A549 (cell line): Measurements from ENCODE around the gene EPB41L4A. TPM values are rescaled to one million over a fixed set of nuclear protein-coding genes. Genes with fewer than 3 reads are reported as not detected.

Experiments used
- ATAC-seq, 2 experiments: fragments of 200-7000 bp in 1 of 2; fragments of >200 bp in 1 of 2; cut with Nextera tagmentation in 1 of 2; cut with Tn5 transposase in 1 of 2; 3 replicates each; pipeline versions ENCODE4 v1.8.0 to v1.9.1; 2018 to 2020; ENCODE audit warnings: mild to moderate bottlenecking in 1 of 2, moderate library complexity in 1 of 2
- CTCF ChIA-PET: fragments of 300-600 bp; sonication (Branson Sonifier 250); formaldehyde crosslinking; extraction: SDS; loops from one replicate; lab custom pipeline; 2021; ENCODE audit warnings: antibody characterized with exemption, inconsistent platforms; lab: Yijun Ruan, JAX
- POLR2A ChIA-PET: fragments of 350-600 bp; formaldehyde crosslinking; extraction: SDS; loops from one replicate; lab custom pipeline; 2021; ENCODE audit warnings: antibody characterized with exemption, inconsistent platforms; lab: Yijun Ruan, JAX
- DNase-seq, 2 experiments: peaks; one replicate each; pipeline versions ENCODE4 v3.0.0 to v3.0.0-alpha.2; 2011 to 2016; ENCODE audit warnings: low read depth in 1 of 2, low spot score in 1 of 2
- FAIRE-seq: peaks from 2 replicates; lab custom pipeline; 2011; peaks lifted over from hg19 to GRCh38; lab: Jason Lieb, UNC
- H3K27ac ChIP-seq, 2 experiments: fragments of >200 bp; sonication (Bioruptor Twin); formaldehyde crosslinking; 3 replicates each; pipeline ENCODE4 v1.5.1; 2016 to 2017
- H3K4me1 ChIP-seq: fragments of >200 bp; sonication (Bioruptor Twin); formaldehyde crosslinking; 3 replicates; pipeline ENCODE4 v1.6.1; 2016
- H3K4me2 ChIP-seq: fragments of >200 bp; sonication (Bioruptor Twin); formaldehyde crosslinking; 3 replicates; pipeline ENCODE4 v1.6.1; 2016
- H3K4me3 ChIP-seq: fragments of >200 bp; sonication (Bioruptor Twin); formaldehyde crosslinking; 3 replicates; pipeline ENCODE4 v1.5.1; 2016
- H3K9me3 ChIP-seq: fragments of >200 bp; sonication (Bioruptor Twin); formaldehyde crosslinking; 3 replicates; pipeline ENCODE4 v1.6.1; 2016
- ATOH8 ChIP-seq: fragments of 250-450 bp; sonication (Bioruptor Pico); IDR thresholded peaks from 2 replicates; pipeline ENCODE4 v1.5.0; 2020; ENCODE audit warnings: low read depth, mild to moderate bottlenecking, moderate library complexity
- CEBPB ChIP-seq, 2 experiments: fragments of >200 bp in 1 of 2; sonication (Bioruptor Twin) in 1 of 2; formaldehyde crosslinking in 1 of 2; IDR thresholded peaks; 2 replicates each; pipeline ENCODE4 v1.6.1; 2012 to 2016
- CHD4 ChIP-seq: fragments of 200-600 bp; sonication (generic); IDR thresholded peaks from 2 replicates; pipeline ENCODE4 v1.6.1; 2016; ENCODE audit warnings: antibody characterized with exemption, mild to moderate bottlenecking, borderline replicate concordance
- EHMT2 ChIP-seq: fragments of 200-600 bp; sonication (generic); IDR thresholded peaks from 2 replicates; pipeline ENCODE4 v1.6.1; 2016; ENCODE audit warnings: antibody characterized with exemption, low read depth, mild to moderate bottlenecking, moderate library complexity
- GATA3 ChIP-seq: IDR thresholded peaks from 2 replicates; pipeline ENCODE4 v1.6.1; 2012; ENCODE audit warnings: borderline replicate concordance
- HEYL ChIP-seq: fragments of 250-450 bp; sonication (Bioruptor Pico); IDR thresholded peaks from 2 replicates; pipeline ENCODE4 v1.8.0; 2021; ENCODE audit warnings: mild to moderate bottlenecking, moderate library complexity
- HOXB13 ChIP-seq: fragments of 250-450 bp; sonication (Bioruptor Pico); IDR thresholded peaks from 2 replicates; pipeline ENCODE4 v1.5.0; 2020; ENCODE audit warnings: low read depth, mild to moderate bottlenecking, moderate library complexity
- JUN ChIP-seq, 2 experiments: fragments of >200 bp; sonication (Bioruptor Twin); formaldehyde crosslinking; IDR thresholded peaks; 2 replicates in 1 of 2; 3 replicates in 1 of 2; pipeline ENCODE4 v1.6.1; 2016 to 2017
- MAFK ChIP-seq: fragments of 450-650 bp; IDR thresholded peaks from 2 replicates; pipeline ENCODE4 v1.6.1; 2014; ENCODE audit not compliant: partially characterized antibody
- MYC ChIP-seq: IDR thresholded peaks from 2 replicates; pipeline ENCODE4 v1.6.1; 2012; ENCODE audit warnings: mild to moderate bottlenecking, inconsistent platforms, low read length, improper control_type of control experiment, borderline replicate concordance
- NR3C1 ChIP-seq: fragments of >200 bp; sonication (Bioruptor Twin); formaldehyde crosslinking; IDR thresholded peaks from 3 replicates; pipeline ENCODE4 v1.6.1; 2017
- RARB ChIP-seq: fragments of 250-450 bp; sonication (Bioruptor Pico); IDR thresholded peaks from 2 replicates; pipeline ENCODE4 v1.8.0; 2021; ENCODE audit warnings: mild to moderate bottlenecking, moderate library complexity
- RFX5 ChIP-seq: fragments of 450-650 bp; IDR thresholded peaks from 2 replicates; pipeline ENCODE4 v1.7.1; 2014; ENCODE audit warnings: antibody characterized with exemption, mild to moderate bottlenecking, moderate library complexity
- SMC3 ChIP-seq: fragments of >200 bp; sonication (Bioruptor Twin); formaldehyde crosslinking; IDR thresholded peaks from 3 replicates; pipeline ENCODE4 v1.6.1; 2018; ENCODE audit warnings: inconsistent platforms
- SREBF2 ChIP-seq: fragments of 450-650 bp; IDR thresholded peaks from 2 replicates; pipeline ENCODE4 v1.6.1; 2014; ENCODE audit warnings: mild to moderate bottlenecking, moderate library complexity
- ZFP36 ChIP-seq: fragments of 450-650 bp; IDR thresholded peaks from 2 replicates; pipeline ENCODE4 v1.6.1; 2014; ENCODE audit warnings: borderline replicate concordance; ENCODE audit not compliant: partially characterized antibody
- ZSCAN20 ChIP-seq: fragments of 250-450 bp; sonication (Bioruptor Pico); IDR thresholded peaks from 2 replicates; pipeline ENCODE4 v1.8.0; 2022; ENCODE audit warnings: mild to moderate bottlenecking, moderate library complexity
- WGBS: methylation state at CpG from one replicate; pipeline ENCODE4 v1.1.6; 2017; ENCODE audit errors: missing lambda C conversion rate; 5-methylcytosine and 5-hydroxymethylcytosine counted together
- polyA plus RNA-seq, 4 experiments: library from polyadenylated mRNA; depleted of rRNA in 3 of 4; stranded (reverse); fragments of >200 nt; fragmentation: RNase III in 1 of 4; extraction: RNeasy Plus Mini Kit Qiagen cat#74134 plus additional on column Dnase treatment in 1 of 4; gene quantifications; 2 replicates in 3 of 4; 3 replicates in 1 of 4; pipeline ENCODE4 v1.2.3, GENCODE V29; 2011 to 2017
- TF ChIP-seq, protein P1 (sequence below): fragments of >200 bp; sonication (Bioruptor Twin); formaldehyde crosslinking; IDR thresholded peaks from 3 replicates; pipeline ENCODE4 v1.5.1; 2016
- TF ChIP-seq, protein P2 (sequence below): fragments of 200-600 bp; sonication (generic); IDR thresholded peaks from 2 replicates; pipeline ENCODE4 v1.6.1; 2016; ENCODE audit warnings: antibody characterized with exemption, mild to moderate bottlenecking, moderate library complexity
- TF ChIP-seq, protein P3 (sequence below): IDR thresholded peaks from 2 replicates; pipeline ENCODE4 v1.6.1; 2012
- TF ChIP-seq, protein P4 (sequence below): IDR thresholded peaks from 2 replicates; pipeline ENCODE4 v1.6.1; 2012

The EPB41L4A gene
- polyA plus RNA-seq, 2 of the 4 experiments (the other 2 are of a cell fraction), result 1.3 to 4.4 TPM

- FAIRE-seq (no peak), ATAC-seq (no peak), DNase-seq (no peak)
- 6% methylated on average over 2 of the region's 2 CpGs for WGBS
- TF ChIP-seq CHD4, result no peak
- TF ChIP-seq HOXB13 (CRISPR knock-in tag), result no peak
- TF ChIP-seq, protein P1, sequence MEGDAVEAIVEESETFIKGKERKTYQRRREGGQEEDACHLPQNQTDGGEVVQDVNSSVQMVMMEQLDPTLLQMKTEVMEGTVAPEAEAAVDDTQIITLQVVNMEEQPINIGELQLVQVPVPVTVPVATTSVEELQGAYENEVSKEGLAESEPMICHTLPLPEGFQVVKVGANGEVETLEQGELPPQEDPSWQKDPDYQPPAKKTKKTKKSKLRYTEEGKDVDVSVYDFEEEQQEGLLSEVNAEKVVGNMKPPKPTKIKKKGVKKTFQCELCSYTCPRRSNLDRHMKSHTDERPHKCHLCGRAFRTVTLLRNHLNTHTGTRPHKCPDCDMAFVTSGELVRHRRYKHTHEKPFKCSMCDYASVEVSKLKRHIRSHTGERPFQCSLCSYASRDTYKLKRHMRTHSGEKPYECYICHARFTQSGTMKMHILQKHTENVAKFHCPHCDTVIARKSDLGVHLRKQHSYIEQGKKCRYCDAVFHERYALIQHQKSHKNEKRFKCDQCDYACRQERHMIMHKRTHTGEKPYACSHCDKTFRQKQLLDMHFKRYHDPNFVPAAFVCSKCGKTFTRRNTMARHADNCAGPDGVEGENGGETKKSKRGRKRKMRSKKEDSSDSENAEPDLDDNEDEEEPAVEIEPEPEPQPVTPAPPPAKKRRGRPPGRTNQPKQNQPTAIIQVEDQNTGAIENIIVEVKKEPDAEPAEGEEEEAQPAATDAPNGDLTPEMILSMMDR, result no peak
- TF ChIP-seq ATOH8, result no peak
- TF ChIP-seq MAFK, result no peak
- TF ChIP-seq JUN (IDR thresholded peaks at IDR 0.05), result no peak
- ChIA-PET POLR2A (no interaction called here), CTCF (no interaction called here)
- Histone ChIP-seq H3K4me3 (no peak overlapping the region), H3K9me3 (no peaks in the 10 kb centered on the region), H3K27ac (no peak overlapping the region), H3K4me1 (no peaks in the 10 kb centered on the region), H3K4me2 (no peak overlapping the region)
These were observed 100.7 kb downstream of the EPB41L4A start for GRCh38 chr5:112318346-112318745.

- no peaks in the 10 kb centered on the region for H3K9me3 ChIP-seq
- H3K4me1 ChIP-seq, result no peaks in the 10 kb centered on the region
- CTCF ChIA-PET, result no interaction called here
- no peak overlapping the region for H3K27ac ChIP-seq
- 74% methylated on average over 1 of the region's 1 CpG for WGBS
- FAIRE-seq (no peak), DNase-seq (no peak), ATAC-seq (no peak)
- H3K4me2 ChIP-seq, result no peak overlapping the region
- POLR2A ChIA-PET, result no interaction called here
- H3K4me3 ChIP-seq, result no peak overlapping the region
- TF ChIP-seq ZSCAN20 (CRISPR knock-in tag) (no peak), NR3C1 (no peak), ATOH8 (no peak), SMC3 (no peak), EHMT2 (no peak), CEBPB (IDR thresholded peaks at IDR 0.05) (no peak), MYC (no peak), HEYL (CRISPR knock-in tag) (no peak), RARB (CRISPR knock-in tag) (no peak), ZFP36 (no peak), SREBF2 (no peak), HOXB13 (CRISPR knock-in tag) (no peak), GATA3 (no peak), RFX5 (no peak)
- TF ChIP-seq, protein P2, sequence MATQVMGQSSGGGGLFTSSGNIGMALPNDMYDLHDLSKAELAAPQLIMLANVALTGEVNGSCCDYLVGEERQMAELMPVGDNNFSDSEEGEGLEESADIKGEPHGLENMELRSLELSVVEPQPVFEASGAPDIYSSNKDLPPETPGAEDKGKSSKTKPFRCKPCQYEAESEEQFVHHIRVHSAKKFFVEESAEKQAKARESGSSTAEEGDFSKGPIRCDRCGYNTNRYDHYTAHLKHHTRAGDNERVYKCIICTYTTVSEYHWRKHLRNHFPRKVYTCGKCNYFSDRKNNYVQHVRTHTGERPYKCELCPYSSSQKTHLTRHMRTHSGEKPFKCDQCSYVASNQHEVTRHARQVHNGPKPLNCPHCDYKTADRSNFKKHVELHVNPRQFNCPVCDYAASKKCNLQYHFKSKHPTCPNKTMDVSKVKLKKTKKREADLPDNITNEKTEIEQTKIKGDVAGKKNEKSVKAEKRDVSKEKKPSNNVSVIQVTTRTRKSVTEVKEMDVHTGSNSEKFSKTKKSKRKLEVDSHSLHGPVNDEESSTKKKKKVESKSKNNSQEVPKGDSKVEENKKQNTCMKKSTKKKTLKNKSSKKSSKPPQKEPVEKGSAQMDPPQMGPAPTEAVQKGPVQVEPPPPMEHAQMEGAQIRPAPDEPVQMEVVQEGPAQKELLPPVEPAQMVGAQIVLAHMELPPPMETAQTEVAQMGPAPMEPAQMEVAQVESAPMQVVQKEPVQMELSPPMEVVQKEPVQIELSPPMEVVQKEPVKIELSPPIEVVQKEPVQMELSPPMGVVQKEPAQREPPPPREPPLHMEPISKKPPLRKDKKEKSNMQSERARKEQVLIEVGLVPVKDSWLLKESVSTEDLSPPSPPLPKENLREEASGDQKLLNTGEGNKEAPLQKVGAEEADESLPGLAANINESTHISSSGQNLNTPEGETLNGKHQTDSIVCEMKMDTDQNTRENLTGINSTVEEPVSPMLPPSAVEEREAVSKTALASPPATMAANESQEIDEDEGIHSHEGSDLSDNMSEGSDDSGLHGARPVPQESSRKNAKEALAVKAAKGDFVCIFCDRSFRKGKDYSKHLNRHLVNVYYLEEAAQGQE, result no peak
- TF ChIP-seq, protein P3, sequence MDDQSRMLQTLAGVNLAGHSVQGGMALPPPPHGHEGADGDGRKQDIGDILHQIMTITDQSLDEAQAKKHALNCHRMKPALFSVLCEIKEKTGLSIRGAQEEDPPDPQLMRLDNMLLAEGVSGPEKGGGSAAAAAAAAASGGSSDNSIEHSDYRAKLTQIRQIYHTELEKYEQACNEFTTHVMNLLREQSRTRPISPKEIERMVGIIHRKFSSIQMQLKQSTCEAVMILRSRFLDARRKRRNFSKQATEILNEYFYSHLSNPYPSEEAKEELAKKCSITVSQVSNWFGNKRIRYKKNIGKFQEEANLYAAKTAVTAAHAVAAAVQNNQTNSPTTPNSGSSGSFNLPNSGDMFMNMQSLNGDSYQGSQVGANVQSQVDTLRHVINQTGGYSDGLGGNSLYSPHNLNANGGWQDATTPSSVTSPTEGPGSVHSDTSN, result no peak
- TF ChIP-seq, protein P4, sequence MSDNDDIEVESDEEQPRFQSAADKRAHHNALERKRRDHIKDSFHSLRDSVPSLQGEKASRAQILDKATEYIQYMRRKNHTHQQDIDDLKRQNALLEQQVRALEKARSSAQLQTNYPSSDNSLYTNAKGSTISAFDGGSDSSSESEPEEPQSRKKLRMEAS, result no peak
- TF ChIP-seq, all 56 proteins: peak for 0
These were observed 101.2 kb downstream of the EPB41L4A start for GRCh38 chr5:112317866-112318265.
